K562 (cell line): Measurements from ENCODE around the gene CXCL12. TPM values are rescaled to one million over a fixed set of nuclear protein-coding genes. Genes with fewer than 3 reads are reported as not detected.

Experiments
- ATAC-seq: fragments of 200-7000 bp; cut with Tn5 transposase; 3 replicates; pipeline ENCODE4 v1.9.1; 2020; ENCODE audit warnings: moderate library complexity
- BruUV-seq: library from RNA; stranded (reverse); fragments of 400-500 nt; replicated peaks from 2 replicates; lab custom pipeline; 2021; lab: Mats Ljungman, UMichigan
- CTCF ChIA-PET: fragments of 300-600 bp; formaldehyde crosslinking; extraction: SDS; loops from one replicate; lab custom pipeline; 2021; ENCODE audit warnings: low intra/inter-chr PET ratio; lab: Yijun Ruan, JAX
- POLR2A ChIA-PET: fragments of 300-600, 350-650 bp; sonication (Branson Sonifier 250); formaldehyde crosslinking; extraction: SDS; loops from one replicate; lab custom pipeline; 2021; ENCODE audit warnings: antibody characterized with exemption, inconsistent platforms; lab: Yijun Ruan, JAX
- DNase-seq, 4 experiments: peaks; one replicate each; pipeline versions ENCODE4 v3.0.0 to v3.0.0-alpha.2; 2011 to 2018; ENCODE audit warnings: low spot score in 3 of 4, mixed read lengths in 3 of 4; ENCODE audit errors: extremely low read depth in 1 of 4
- FAIRE-seq: peaks from 2 replicates; lab custom pipeline; 2011; peaks lifted over from hg19 to GRCh38; lab: Jason Lieb, UNC
- H2AFZ ChIP-seq: 2 replicates; pipeline ENCODE4 v1.6.0; 2011; ENCODE audit warnings: low read depth, low read length, control low read depth, inconsistent platforms
- H3K27ac ChIP-seq: fragments of 200-600 bp; 3 replicates; pipeline ENCODE4 v1.8.0; 2011; ENCODE audit warnings: low read depth, mild to moderate bottlenecking, control low read depth, inconsistent platforms, low read length, moderate library complexity, mixed read lengths; ENCODE audit errors: extremely low read depth
- H3K27me3 ChIP-seq, 2 experiments: fragments of 300-600 bp in 1 of 2; 2 replicates in 1 of 2; 3 replicates in 1 of 2; pipeline versions ENCODE4 v1.6.0 to v1.8.0; 2011; ENCODE audit warnings: inconsistent platforms in 2 of 2, low read length in 2 of 2, mild to moderate bottlenecking in 1 of 2, mixed read lengths in 1 of 2, moderate library complexity in 1 of 2; ENCODE audit not compliant: control insufficient read depth in 2 of 2, insufficient read depth in 2 of 2
- H3K36me3 ChIP-seq: fragments of 300-600 bp; 3 replicates; pipeline ENCODE4 v1.8.0; 2011; ENCODE audit warnings: mild to moderate bottlenecking, low read length, inconsistent platforms; ENCODE audit not compliant: control insufficient read depth, insufficient read depth
- H3K4me1 ChIP-seq, 2 experiments: fragments of 200-600 bp in 1 of 2; replicated peaks in 1 of 2; 2 replicates in 1 of 2; 3 replicates in 1 of 2; pipeline versions ENCODE4 v1.5.1 to v1.8.0; 2011; ENCODE audit warnings: inconsistent platforms in 2 of 2, low read length in 2 of 2, mild to moderate bottlenecking in 1 of 2, mixed read lengths in 1 of 2, moderate library complexity in 1 of 2; ENCODE audit not compliant: control insufficient read depth in 2 of 2, insufficient read depth in 2 of 2
- H3K4me2 ChIP-seq: 2 replicates; pipeline ENCODE4 v1.6.1; 2011; ENCODE audit warnings: low read length, control low read depth, inconsistent platforms, mixed read lengths; ENCODE audit not compliant: insufficient read depth
- H3K4me3 ChIP-seq: fragments of 200-600 bp; sonication (generic), shearing (Covaris generic); 2 replicates; pipeline ENCODE4 v1.5.1; 2016; ENCODE audit warnings: control low read depth, inconsistent platforms
- H3K79me2 ChIP-seq: fragments of 200-600 bp; 3 replicates; pipeline ENCODE4 v1.8.0; 2011; ENCODE audit warnings: low read length, inconsistent platforms; ENCODE audit not compliant: control insufficient read depth, insufficient read depth
- H3K9ac ChIP-seq, 2 experiments: 2 replicates each; pipeline versions ENCODE4 v1.6.0 to v1.6.1; 2011; ENCODE audit warnings: low read depth in 2 of 2, low read length in 2 of 2, control low read depth in 1 of 2, inconsistent platforms in 1 of 2, mild to moderate bottlenecking in 1 of 2, mixed read lengths in 1 of 2; ENCODE audit not compliant: insufficient read depth in 1 of 2
- H3K9me1 ChIP-seq: one replicate; pipeline ENCODE4 v1.6.0; 2011; ENCODE audit warnings: inconsistent platforms, mild to moderate bottlenecking, low read length, moderate library complexity; ENCODE audit not compliant: control insufficient read depth, insufficient read depth
- H3K9me3 ChIP-seq: replicated peaks from 2 replicates; pipeline ENCODE4 v1.5.1; 2011; ENCODE audit warnings: low read depth, low read length, inconsistent platforms; ENCODE audit not compliant: control insufficient read depth, insufficient read depth
- H4K20me1 ChIP-seq: replicated peaks from 2 replicates; pipeline ENCODE4 v1.6.1; 2011; ENCODE audit warnings: low read length, inconsistent platforms, mixed read lengths; ENCODE audit not compliant: control insufficient read depth, insufficient read depth
- CC2D1A ChIP-seq: fragments of 450-650 bp; IDR thresholded peaks from 2 replicates; pipeline ENCODE4 v1.6.1; 2017; ENCODE audit warnings: mild to moderate bottlenecking
- CREB1 ChIP-seq, 2 experiments: sonication (generic) in 1 of 2; formaldehyde crosslinking in 1 of 2; IDR thresholded peaks; 2 replicates each; pipeline versions ENCODE4 v1.6.1 to v1.8.0; 2012 to 2022; ENCODE audit warnings: inconsistent platforms in 1 of 2, mild to moderate bottlenecking in 1 of 2, missing genetic modification reagents in 1 of 2, moderate library complexity in 1 of 2
- KAT2B ChIP-seq: IDR thresholded peaks from one replicate; pipeline ENCODE4 v1.6.1; 2012; ENCODE audit warnings: low read depth, mild to moderate bottlenecking, control low read depth, inconsistent platforms, low read length, moderate library complexity
- KDM4B ChIP-seq, 2 experiments: fragments of 450-650 bp in 1 of 2; sonication (generic) in 1 of 2; IDR thresholded peaks; 2 replicates each; pipeline ENCODE4 v1.6.1; 2016 to 2017; ENCODE audit warnings: borderline replicate concordance in 2 of 2, antibody characterized with exemption in 1 of 2, low read depth in 1 of 2, mild to moderate bottlenecking in 1 of 2
- L3MBTL2 ChIP-seq: fragments of 450-650 bp; IDR thresholded peaks from 2 replicates; pipeline ENCODE4 v1.6.1; 2016; ENCODE audit warnings: mild to moderate bottlenecking, moderate library complexity
- NBN ChIP-seq: fragments of 450-650 bp; IDR thresholded peaks from 2 replicates; pipeline ENCODE4 v1.6.1; 2016; ENCODE audit warnings: low read depth, mild to moderate bottlenecking
- POLR3G ChIP-seq: IDR thresholded peaks from 2 replicates; pipeline ENCODE4 v1.6.1; 2011; ENCODE audit not compliant: insufficient read length, insufficient replicate concordance; ENCODE audit errors: extremely low read depth
- RBM34 ChIP-seq: fragments of 200-400 bp; formaldehyde crosslinking; IDR thresholded peaks from 2 replicates; pipeline ENCODE4 v1.6.1; 2018; ENCODE audit warnings: low read length, borderline replicate concordance; ENCODE audit not compliant: insufficient read depth
- SIX5 ChIP-seq, 2 experiments: IDR thresholded peaks; 2 replicates each; pipeline ENCODE4 v1.6.1; 2011; ENCODE audit warnings: low read length in 2 of 2, borderline replicate concordance in 1 of 2, low read depth in 1 of 2, mild to moderate bottlenecking in 1 of 2, moderate library complexity in 1 of 2; ENCODE audit not compliant: insufficient read depth in 1 of 2
- SMARCC2 ChIP-seq: fragments of 450-650 bp; IDR thresholded peaks from 2 replicates; pipeline ENCODE4 v1.6.1; 2017; ENCODE audit warnings: antibody characterized with exemption, moderate library complexity, mild to moderate bottlenecking, low read depth
- ZBED1 ChIP-seq: IDR thresholded peaks from 2 replicates; pipeline ENCODE4 v1.6.1; 2014
- ZNF212 ChIP-seq: fragments of 450-650 bp; formaldehyde crosslinking; IDR thresholded peaks from 2 replicates; pipeline ENCODE4 v1.4.0; 2020; ENCODE audit warnings: mild to moderate bottlenecking
- WGBS: fragments of 100-300 bp; shearing (Covaris generic); methylation state at CpG from one replicate; pipeline ENCODE4 v1.1.6; 2016; ENCODE audit warnings: low coverage, mixed read lengths; ENCODE audit not compliant: insufficient coverage; ENCODE audit errors: missing lambda C conversion rate; 5-methylcytosine and 5-hydroxymethylcytosine counted together
- in situ Hi-C: fragments of 300-500 bp; cut with MboI; formaldehyde crosslinking; loops from 4 replicates; pipeline ENCODE4 v1.15.0; 2018; ENCODE audit warnings: inconsistent platforms, mixed read lengths
- intact Hi-C: fragments of 100-400 bp; cut with micrococcal nuclease; formaldehyde crosslinking; loops from 2 replicates; pipeline ENCODE4 v1.14.2; 2022
- polyA plus RNA-seq, 8 experiments: library from polyadenylated mRNA; depleted of rRNA in 4 of 8; stranded (reverse) in 5 of 8; unstranded in 3 of 8; fragments of >200 nt; fragmentation: Nextera tagmentation in 2 of 8; fragmentation: Illumina TruSeq in 1 of 8; extraction: Ambion mirVana in 2 of 8; extraction: Trizol in 1 of 8; gene quantifications; 2 replicates each; pipeline versions ENCODE4 v1.2.1 to v1.2.3, GENCODE V29; 2011 to 2014; ENCODE audit warnings: inconsistent platforms in 1 of 8, missing spikeins in 1 of 8
- total RNA-seq, 7 experiments: library from RNA; depleted of rRNA in 6 of 7; stranded (reverse); fragments of >200 nt in 6 of 7; fragmentation: Illumina TruSeq in 2 of 7; extraction: Trizol in 2 of 7; gene quantifications; 2 replicates each; pipeline versions ENCODE4 v1.2.1 to v1.2.3, GENCODE V29; 2011 to 2021; ENCODE audit warnings: low replicate concordance in 1 of 7
- TF ChIP-seq, protein P1 (sequence below): fragments of 150-350 bp; IDR thresholded peaks from 2 replicates; pipeline ENCODE4 v1.6.1; 2014; ENCODE audit warnings: low read depth, mild to moderate bottlenecking, low read length, borderline replicate concordance
- TF ChIP-seq, protein P2 (sequence below), 2 experiments: fragments of 450-650 bp in 1 of 2; sonication (generic) in 1 of 2; formaldehyde crosslinking in 1 of 2; IDR thresholded peaks in 1 of 2; conservative IDR thresholded peaks in 1 of 2; 2 replicates each; pipeline versions ENCODE4 v1.6.1 to v1.8.1; 2016 to 2023; ENCODE audit warnings: mild to moderate bottlenecking in 2 of 2, moderate library complexity in 2 of 2, inconsistent platforms in 1 of 2, missing genetic modification reagents in 1 of 2

Gene CXCL12
- total and polyA plus RNA-seq, 9 of the 15 experiments (the other 6 are each of a cell fraction or from before 2014, with no cell fraction given): 0.18 TPM; not detected in 8

DNA sequence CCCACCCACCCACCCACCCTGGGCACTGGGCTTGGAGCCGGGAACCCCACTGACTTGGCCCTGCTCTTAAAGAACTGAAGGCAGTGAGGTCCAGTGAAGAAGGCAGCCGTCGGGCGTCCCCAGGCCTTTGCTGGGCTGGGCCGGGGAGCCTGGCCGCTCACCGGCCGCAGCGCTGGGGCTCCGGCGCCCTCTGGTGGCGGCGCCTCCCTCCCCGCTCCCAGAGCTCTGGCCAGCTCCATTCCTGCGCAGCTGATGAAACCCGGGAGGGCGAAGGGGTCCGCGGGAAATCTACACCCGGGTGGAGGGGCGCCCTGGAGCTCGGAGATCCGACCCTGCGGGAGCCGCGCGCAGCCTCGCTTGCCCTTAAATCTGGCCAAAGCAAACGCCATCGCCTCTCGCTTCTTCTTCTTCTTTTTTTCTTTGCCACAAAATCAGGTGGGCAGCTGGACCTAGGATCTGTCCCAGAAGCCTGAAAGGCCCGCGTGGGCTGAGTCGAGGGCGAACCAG is 1.7 kb upstream of the CXCL12 start (continued):
- TF ChIP-seq, protein P1, sequence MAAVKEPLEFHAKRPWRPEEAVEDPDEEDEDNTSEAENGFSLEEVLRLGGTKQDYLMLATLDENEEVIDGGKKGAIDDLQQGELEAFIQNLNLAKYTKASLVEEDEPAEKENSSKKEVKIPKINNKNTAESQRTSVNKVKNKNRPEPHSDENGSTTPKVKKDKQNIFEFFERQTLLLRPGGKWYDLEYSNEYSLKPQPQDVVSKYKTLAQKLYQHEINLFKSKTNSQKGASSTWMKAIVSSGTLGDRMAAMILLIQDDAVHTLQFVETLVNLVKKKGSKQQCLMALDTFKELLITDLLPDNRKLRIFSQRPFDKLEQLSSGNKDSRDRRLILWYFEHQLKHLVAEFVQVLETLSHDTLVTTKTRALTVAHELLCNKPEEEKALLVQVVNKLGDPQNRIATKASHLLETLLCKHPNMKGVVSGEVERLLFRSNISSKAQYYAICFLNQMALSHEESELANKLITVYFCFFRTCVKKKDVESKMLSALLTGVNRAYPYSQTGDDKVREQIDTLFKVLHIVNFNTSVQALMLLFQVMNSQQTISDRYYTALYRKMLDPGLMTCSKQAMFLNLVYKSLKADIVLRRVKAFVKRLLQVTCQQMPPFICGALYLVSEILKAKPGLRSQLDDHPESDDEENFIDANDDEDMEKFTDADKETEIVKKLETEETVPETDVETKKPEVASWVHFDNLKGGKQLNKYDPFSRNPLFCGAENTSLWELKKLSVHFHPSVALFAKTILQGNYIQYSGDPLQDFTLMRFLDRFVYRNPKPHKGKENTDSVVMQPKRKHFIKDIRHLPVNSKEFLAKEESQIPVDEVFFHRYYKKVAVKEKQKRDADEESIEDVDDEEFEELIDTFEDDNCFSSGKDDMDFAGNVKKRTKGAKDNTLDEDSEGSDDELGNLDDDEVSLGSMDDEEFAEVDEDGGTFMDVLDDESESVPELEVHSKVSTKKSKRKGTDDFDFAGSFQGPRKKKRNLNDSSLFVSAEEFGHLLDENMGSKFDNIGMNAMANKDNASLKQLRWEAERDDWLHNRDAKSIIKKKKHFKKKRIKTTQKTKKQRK: no peak

DNA sequence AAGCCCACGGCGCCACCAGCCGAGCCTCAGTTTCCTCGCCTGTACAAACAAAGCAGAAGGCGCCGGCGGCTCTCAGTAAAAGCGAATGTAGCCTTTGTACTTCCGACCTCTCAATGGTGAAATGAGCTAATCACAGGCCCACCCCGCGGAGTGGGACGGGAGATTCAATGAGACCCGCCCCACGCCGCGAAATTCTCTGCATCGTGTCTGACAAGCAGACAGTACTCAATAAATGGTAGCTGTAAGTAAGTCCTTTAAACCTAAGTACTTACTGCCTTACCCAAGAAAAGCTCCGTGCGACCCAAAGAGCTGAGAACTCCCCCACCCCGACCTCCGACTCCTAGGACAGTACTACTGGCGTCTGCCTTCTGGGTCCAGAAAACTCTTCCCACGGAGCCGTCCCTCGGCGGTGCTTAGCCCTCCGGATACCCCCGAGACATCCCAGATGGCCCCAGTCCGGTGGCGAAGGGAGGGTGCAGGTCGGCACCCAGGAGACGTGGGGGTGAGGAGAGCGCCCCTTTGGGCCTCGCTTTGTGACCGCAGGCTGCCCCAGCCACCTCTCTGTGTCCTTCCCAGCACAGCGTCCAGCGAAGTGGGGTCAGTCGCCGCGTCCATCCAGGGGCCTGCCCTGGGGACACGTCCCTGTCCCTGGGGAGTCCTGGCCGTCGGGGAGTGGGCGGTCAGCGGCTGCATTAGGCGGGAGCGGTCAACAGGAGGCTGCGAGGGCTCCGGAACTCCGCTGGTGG is 972 bp upstream of the CXCL12 start:
- peaks cover 0 to 21% of the 10 kb centered on the region in 2 experiments; a peak in 2 of 5 replicates for H3K4me1 ChIP-seq
- H3K27me3 ChIP-seq: peaks cover 16 to 53% of the 10 kb centered on the region in 2 experiments; a peak in 3 of 5 replicates
- no peak overlapping the region for H3K4me3 ChIP-seq
- ChIA-PET POLR2A (interaction anchor here (0.6 to 1.0 kb wide), 2 partner anchors 19 to 645 kb away, joined by 3 to 4 read pairs; no protein-coding TSS in a partner anchor), CTCF (no interaction called here)
- no peak overlapping the region for H3K4me2 ChIP-seq
- no peaks in the 10 kb centered on the region for H3K9me3 ChIP-seq
- BruUV-seq: no TSS peak
- no peaks in the 10 kb centered on the region for H3K36me3 ChIP-seq
- H3K9ac ChIP-seq: no peak overlapping the region
- no peaks in the 10 kb centered on the region for H3K79me2 ChIP-seq
- no peak for FAIRE-seq
- H3K9me1 ChIP-seq: no peaks in the 10 kb centered on the region
- no peak overlapping the region for H3K27ac ChIP-seq
- WGBS: 20% methylated on average over 44 of the region's 50 CpGs
- intact Hi-C loops (loop anchor here (2.0 to 5.0 kb wide), 3 partner anchors 471 to 715 kb away; no protein-coding TSS in a partner anchor), in situ Hi-C loops (loop anchor here (5.0 kb wide), 1 partner anchor 714 kb away; no protein-coding TSS in a partner anchor)
- H2AFZ ChIP-seq: no peak overlapping the region
- peak in 1 of 4 experiments; percentile 21 for DNase-seq
- peak; percentile 17; the same call in 1 of the 3 replicates for ATAC-seq
- H4K20me1 ChIP-seq: peaks cover 7% of the 10 kb centered on the region
- TF ChIP-seq, protein P2, sequence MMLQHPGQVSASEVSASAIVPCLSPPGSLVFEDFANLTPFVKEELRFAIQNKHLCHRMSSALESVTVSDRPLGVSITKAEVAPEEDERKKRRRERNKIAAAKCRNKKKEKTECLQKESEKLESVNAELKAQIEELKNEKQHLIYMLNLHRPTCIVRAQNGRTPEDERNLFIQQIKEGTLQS (IDR thresholded peaks at IDR 0.05): no peak
- TF ChIP-seq, protein P2 (CRISPR knock-in tag; conservative IDR thresholded peaks at IDR 0.05): no peak
- TF ChIP-seq POLR3G (no peak), KAT2B (no peak), CREB1 (IDR thresholded peaks at IDR 0.05) (no peak), CREB1 (CRISPR knock-in tag; IDR thresholded peaks at IDR 0.05) (no peak), KDM4B (IDR thresholded peaks at IDR 0.05; ENCODE audit: borderline replicate concordance in 2 of 2, low read depth in 1 of 2) (no peak), SMARCC2 (no peak), CC2D1A (no peak), L3MBTL2 (no peak), RBM34 (no peak), SIX5 (IDR thresholded peaks at IDR 0.05; ENCODE audit: borderline replicate concordance in 1 of 2, insufficient read depth in 1 of 2, low read depth in 1 of 2, low read length in 2 of 2) (no peak), ZNF212 (CRISPR knock-in tag) (no peak), ZBED1 (no peak), NBN (no peak)
